Smooth muscle cell (in vitro differentiated cells): ENCODE results near the gene CENPP. TPM values are rescaled to one million over a fixed set of nuclear protein-coding genes. Genes with fewer than 3 reads are reported as not detected.
A peak's percentile ranks its signal among the peaks of the same experiment; 100 is the strongest.

ENCODE experiments used
- DNase-seq: peaks from one replicate; lab custom pipeline; 2025; ENCODE audit not compliant: unreplicated experiment; lab: John Stamatoyannopoulos, UW
- H2AFZ ChIP-seq: fragments of 200-600 bp; sonication (generic); 2 replicates; pipeline ENCODE4 v1.6.0; 2016; ENCODE audit warnings: antibody characterized with exemption, low read depth, mild to moderate bottlenecking
- H3F3A ChIP-seq: fragments of 200-600 bp; sonication (generic); 2 replicates; pipeline ENCODE4 v1.6.0; 2017; ENCODE audit warnings: antibody characterized with exemption, low read depth
- H3K27ac ChIP-seq: fragments of 200-600 bp; sonication (generic); 2 replicates; pipeline ENCODE4 v1.5.1; 2016; ENCODE audit warnings: low read depth, mild to moderate bottlenecking
- H3K27me3 ChIP-seq: fragments of 200-600 bp; sonication (generic); 2 replicates; pipeline ENCODE4 v1.6.1; 2016; ENCODE audit warnings: low read depth, mild to moderate bottlenecking
- H3K36me3 ChIP-seq: fragments of 200-600 bp; sonication (generic); 2 replicates; pipeline ENCODE4 v1.5.1; 2016; ENCODE audit warnings: low read depth
- H3K4me1 ChIP-seq: fragments of 200-600 bp; sonication (generic); 2 replicates; pipeline ENCODE4 v1.5.1; 2016; ENCODE audit warnings: low read depth
- H3K4me2 ChIP-seq: fragments of 200-600 bp; sonication (generic); 2 replicates; pipeline ENCODE4 v1.6.0; 2016; ENCODE audit warnings: mild to moderate bottlenecking
- H3K4me3 ChIP-seq: fragments of 200-600 bp; sonication (generic); 2 replicates; pipeline ENCODE4 v1.5.1; 2016; ENCODE audit warnings: mild to moderate bottlenecking
- H3K79me2 ChIP-seq: fragments of 200-600 bp; sonication (generic); 2 replicates; pipeline ENCODE4 v1.6.0; 2016; ENCODE audit warnings: low read depth, mild to moderate bottlenecking
- H3K9ac ChIP-seq: fragments of 200-600 bp; sonication (generic); 2 replicates; pipeline ENCODE4 v1.6.0; 2016; ENCODE audit warnings: low read depth
- H3K9me3 ChIP-seq: fragments of 200-600 bp; sonication (generic); replicated peaks from 2 replicates; pipeline ENCODE4 v1.5.1; 2016; ENCODE audit warnings: low read depth
- H4K20me1 ChIP-seq: fragments of 200-600 bp; sonication (generic); 2 replicates; pipeline ENCODE4 v1.6.0; 2016; ENCODE audit warnings: low read depth
- CTCF ChIP-seq: fragments of 200-600 bp; sonication (generic); IDR thresholded peaks from 2 replicates; pipeline ENCODE4 v1.5.1; 2017; ENCODE audit warnings: borderline replicate concordance, mild to moderate bottlenecking, antibody characterized with exemption; ENCODE audit not compliant: insufficient read depth, poor library complexity, severe bottlenecking
- WGBS: methylation state at CpG from one replicate; pipeline ENCODE4 v1.1.7; 2016; ENCODE audit warnings: low lambda C conversion rate; 5-methylcytosine and 5-hydroxymethylcytosine counted together
- polyA plus RNA-seq: library from polyadenylated mRNA; unstranded; fragments of >200 nt; fragmentation: Nextera tagmentation; extraction: Ambion mirVana; gene quantifications from 2 replicates; pipeline ENCODE4 v1.2.1, GENCODE V29; 2016
- total RNA-seq: library from RNA; depleted of rRNA; stranded (reverse); fragments of >200 nt; gene quantifications from 2 replicates; pipeline ENCODE4 v1.2.3, GENCODE V29; 2014

CENPP gene
- total and polyA plus RNA-seq, 2 experiments from 2014 or later = 4.2 to 17.5 TPM

- Histone ChIP-seq H3K9me3 (no peaks in the 10 kb centered on the region), H3K4me3 (peak overlapping the region; percentile 27), H3K79me2 (peaks cover 7% of the 10 kb centered on the region), H3K9ac (peak overlapping the region; percentile 30), H3K36me3 (no peaks in the 10 kb centered on the region), H3K4me2 (peak overlapping the region; percentile 79), H3K27me3 (no peaks in the 10 kb centered on the region), H2AFZ (peak overlapping the region; percentile 89), H3F3A (peaks cover 17% of the 10 kb centered on the region), H4K20me1 (no peaks in the 10 kb centered on the region), H3K27ac (peak overlapping the region; percentile 70), H3K4me1 (peaks cover 21% of the 10 kb centered on the region)
- no peak for TF ChIP-seq CTCF
- WGBS = 29% methylated on average over 2 of the region's 2 CpGs
- DNase-seq = no peak
Measured at GRCh38 chr9:92480986-92481633, 155.4 kb downstream of the CENPP start.

- no peaks in the 10 kb centered on the region for H3K9me3 ChIP-seq
- H4K20me1 ChIP-seq = no peaks in the 10 kb centered on the region
- peaks cover 21% of the 10 kb centered on the region for H3K4me1 ChIP-seq
- H3K79me2 ChIP-seq = peaks cover 7% of the 10 kb centered on the region
- DNase-seq = no peak
- H3K4me2 ChIP-seq = peak within 1 kb of the TSS; percentile 79
- H3K27ac ChIP-seq = peak within 1 kb of the TSS; percentile 70
- H3K27me3 ChIP-seq = no peaks in the 10 kb centered on the region
- H2AFZ ChIP-seq = peak within 1 kb of the TSS; percentile 89
- no peak for TF ChIP-seq CTCF
- peak within 1 kb of the TSS; percentile 27 for H3K4me3 ChIP-seq
- WGBS = 50% methylated on average over 3 of the region's 3 CpGs
- peaks cover 17% of the 10 kb centered on the region for H3F3A ChIP-seq
- H3K36me3 ChIP-seq = no peaks in the 10 kb centered on the region
- H3K9ac ChIP-seq = peak within 1 kb of the TSS; percentile 30
Measured at GRCh38 chr9:92482329-92482728, 156.6 kb downstream of the CENPP start, which contains the start of gene ASPN. Gene ASPN, minus strand, starts transcription at chr9:92482506.

- Histone ChIP-seq H2AFZ (no peak overlapping the region), H3K9me3 (no peaks in the 10 kb centered on the region), H3K4me2 (no peak overlapping the region), H3K4me1 (peaks cover 21% of the 10 kb centered on the region), H3K36me3 (no peaks in the 10 kb centered on the region), H3K27ac (peak overlapping the region; percentile 70), H3K79me2 (peaks cover 7% of the 10 kb centered on the region), H4K20me1 (no peaks in the 10 kb centered on the region), H3F3A (peaks cover 17% of the 10 kb centered on the region), H3K27me3 (no peaks in the 10 kb centered on the region), H3K9ac (no peak overlapping the region), H3K4me3 (no peak overlapping the region)
- DNase-seq = no peak
- no peak for TF ChIP-seq CTCF
Measured at GRCh38 chr9:92482805-92483204, 157.1 kb downstream of the CENPP start.
